Measurements from ENCODE around the gene MAT2A.
"Not testable (repeated sequence)": the region's sequence is repeated elsewhere in the genome, so short reads cannot be mapped to it uniquely, and the experiment has no call there.

The MAT2A gene

GRCh38 chr2:85589181-85589580 is 50.2 kb downstream of the MAT2A start:
- DNase-seq (ENCODE audit: extremely low read depth, low read depth) = no peak
- no peak for TF ChIP-seq CTCF (IDR thresholded peaks at IDR 0.05; ENCODE audit: low read depth, low read length)

- TF ChIP-seq CTCF (IDR thresholded peaks at IDR 0.05; ENCODE audit: low read depth, low read length) = no peak
- DNase-seq (ENCODE audit: extremely low read depth, low read depth) = peak; percentile 51
Measured at GRCh38 chr2:85589982-85590791, 51.2 kb downstream of the MAT2A start.

GRCh38 chr2:85590950-85591349 is 52.0 kb downstream of the MAT2A start:
- TF ChIP-seq CTCF (IDR thresholded peaks at IDR 0.05; ENCODE audit: low read depth, low read length) = no peak
- DNase-seq (ENCODE audit: extremely low read depth, low read depth) = no peak

- TF ChIP-seq CTCF (IDR thresholded peaks at IDR 0.05; ENCODE audit: low read depth, low read length) = no peak
- no peak for DNase-seq (ENCODE audit: extremely low read depth, low read depth)
Measured at GRCh38 chr2:85591563-85591962, 52.6 kb downstream of the MAT2A start.

GRCh38 chr2:85592299-85592698 is 53.3 kb downstream of the MAT2A start:
- not testable (repeated sequence) for DNase-seq (ENCODE audit: extremely low read depth, low read depth)

GRCh38 chr2:85593023-85593422 is 54.1 kb downstream of the MAT2A start:
- TF ChIP-seq CTCF (IDR thresholded peaks at IDR 0.05; ENCODE audit: low read depth, low read length) = no peak
- DNase-seq (ENCODE audit: extremely low read depth, low read depth) = no peak
